ENCODE results near the gene MRLN. TPM values are rescaled to one million over a fixed set of nuclear protein-coding genes. Genes with fewer than 3 reads are reported as not detected.

Gene MRLN
- total RNA-seq, 3 donors from 2014 or later (not counting 1 experiment from before 2014, with no cell fraction given): not detected

- DNase-seq: no peak
- Histone ChIP-seq H3K4me3 (ENCODE audit: low read length) (no peak overlapping the region), H3K27me3 (ENCODE audit: control insufficient read depth, insufficient read depth, low read length) (no peaks in the 10 kb centered on the region), H3K27ac (ENCODE audit: low read length) (no peak overlapping the region), H3K36me3 (ENCODE audit: control insufficient read depth, insufficient read depth, low read length) (no peaks in the 10 kb centered on the region), H3K9me3 (ENCODE audit: control insufficient read depth, insufficient read depth, low read length) (no peaks in the 10 kb centered on the region), H3K4me1 (ENCODE audit: control insufficient read depth, insufficient read depth, low read length) (no peaks in the 10 kb centered on the region)
- ATAC-seq: no peak
- Mint-ChIP-seq H3K36me3 (no peaks in the 10 kb centered on the region), H3K27ac (no peak overlapping the region), H3K4me3 (no peak overlapping the region), H3K4me1 (no peaks in the 10 kb centered on the region), H3K27me3 (ENCODE audit: low read depth in 2 of 2) (no peaks in the 10 kb centered on the region), H3K9me3 (no peaks in the 10 kb centered on the region)
- WGBS (ENCODE audit: insufficient coverage): 97% methylated on average over 8 of the region's 8 CpGs
- intact Hi-C loops (cut with micrococcal nuclease): no loop called here
- TF ChIP-seq CTCF (IDR thresholded peaks at IDR 0.05): no peak
Measured at GRCh38 chr10:59781511-59781910, 28.3 kb upstream of the MRLN start.

GRCh38 chr10:59779756-59780533 lies 26.7 kb upstream of the MRLN start:
- Histone ChIP-seq H3K9me3 (ENCODE audit: control insufficient read depth, insufficient read depth, low read length) (no peaks in the 10 kb centered on the region), H3K27ac (ENCODE audit: low read length) (no peak overlapping the region), H3K27me3 (ENCODE audit: control insufficient read depth, insufficient read depth, low read length) (no peaks in the 10 kb centered on the region), H3K4me1 (ENCODE audit: control insufficient read depth, insufficient read depth, low read length) (no peaks in the 10 kb centered on the region), H3K4me3 (ENCODE audit: low read length) (no peak overlapping the region), H3K36me3 (ENCODE audit: control insufficient read depth, insufficient read depth, low read length) (no peaks in the 10 kb centered on the region)
- no peak for TF ChIP-seq CTCF (IDR thresholded peaks at IDR 0.05)
- DNase-seq (no peak), ATAC-seq (no peak)
- no peak overlapping the region for H3K4me3 Mint-ChIP-seq
- no peaks in the 10 kb centered on the region for H3K36me3 Mint-ChIP-seq
- H3K9me3 Mint-ChIP-seq: no peaks in the 10 kb centered on the region
- intact Hi-C loops (cut with micrococcal nuclease): no loop called here
- no peak overlapping the region for H3K27ac Mint-ChIP-seq
- WGBS (ENCODE audit: insufficient coverage): 86% methylated on average over 6 of the region's 6 CpGs
- no peaks in the 10 kb centered on the region for H3K4me1 Mint-ChIP-seq
- peaks cover 0 to 3% of the 10 kb centered on the region in 2 donors for H3K27me3 Mint-ChIP-seq (ENCODE audit: low read depth in 2 of 2)

- 93% methylated on average over 6 of the region's 6 CpGs for WGBS (ENCODE audit: insufficient coverage)
- no peak for DNase-seq
- no peaks in the 10 kb centered on the region for H3K27me3 ChIP-seq (ENCODE audit: control insufficient read depth, insufficient read depth, low read length)
Measured at GRCh38 chr10:59774451-59774850, 21.2 kb upstream of the MRLN start.

More at GRCh38 chr10:59774451-59774850, 21.2 kb upstream of the MRLN start:
- Mint-ChIP-seq H3K36me3 (no peaks in the 10 kb centered on the region), H3K27me3 (ENCODE audit: low read depth in 2 of 2) (peaks cover 0 to 6% of the 10 kb centered on the region in 2 donors), H3K9me3 (no peaks in the 10 kb centered on the region), H3K27ac (no peak overlapping the region), H3K4me3 (no peak overlapping the region), H3K4me1 (no peaks in the 10 kb centered on the region)
- no peak for ATAC-seq
- Histone ChIP-seq H3K9me3 (ENCODE audit: control insufficient read depth, insufficient read depth, low read length) (no peaks in the 10 kb centered on the region), H3K4me3 (ENCODE audit: low read length) (no peak overlapping the region), H3K27ac (ENCODE audit: low read length) (no peak overlapping the region), H3K4me1 (ENCODE audit: control insufficient read depth, insufficient read depth, low read length) (no peaks in the 10 kb centered on the region), H3K36me3 (ENCODE audit: control insufficient read depth, insufficient read depth, low read length) (no peaks in the 10 kb centered on the region)
- no peak for TF ChIP-seq CTCF (IDR thresholded peaks at IDR 0.05)
- intact Hi-C loops (cut with micrococcal nuclease): no loop called here
